DMS 273 (cell line): ENCODE measurements around the gene TGFA.
"Not testable (repeated sequence)": the region's sequence is repeated elsewhere in the genome, so short reads cannot be mapped to it uniquely, and the experiment has no call there.

ENCODE experiments used
- DNase-seq: peaks from one replicate; lab custom pipeline; 2025; ENCODE audit not compliant: unreplicated experiment; lab: John Stamatoyannopoulos, UW

The TGFA gene

GRCh38 chr2:70467237-70467636 is 86.4 kb downstream of the TGFA start:
- no peak for DNase-seq

GRCh38 chr2:70466647-70467046 is 87.0 kb downstream of the TGFA start:
- DNase-seq = not testable (repeated sequence)

GRCh38 chr2:70463997-70464396 is 89.6 kb downstream of the TGFA start:
- no peak for DNase-seq

GRCh38 chr2:70463581-70463980 is 90.0 kb downstream of the TGFA start:
- DNase-seq = no peak

GRCh38 chr2:70461981-70462876 is 91.4 kb downstream of the TGFA start:
- no peak for DNase-seq

- DNase-seq = no peak
Measured at GRCh38 chr2:70461414-70461813, 92.2 kb downstream of the TGFA start.

- no peak for DNase-seq
Measured at GRCh38 chr2:70460333-70460732, 93.3 kb downstream of the TGFA start.

- no peak for DNase-seq
Measured at GRCh38 chr2:70458661-70459060, 95.0 kb downstream of the TGFA start.

- DNase-seq = no peak
Measured at GRCh38 chr2:70456585-70457495, 96.8 kb downstream of the TGFA start.

- DNase-seq = no peak
Measured at GRCh38 chr2:70454936-70455544, 98.6 kb downstream of the TGFA start.

GRCh38 chr2:70450641-70451250 is 102.9 kb downstream of the TGFA start:
- no peak for DNase-seq

- DNase-seq = no peak
Measured at GRCh38 chr2:70448041-70448440, 105.6 kb downstream of the TGFA start.

GRCh38 chr2:70443726-70444125 is 109.9 kb downstream of the TGFA start:
- no peak for DNase-seq

- DNase-seq = no peak
Measured at GRCh38 chr2:70443078-70443465, 110.6 kb downstream of the TGFA start.

GRCh38 chr2:70442301-70443077 is 111.1 kb downstream of the TGFA start:
- no peak for DNase-seq

- DNase-seq = no peak
Measured at GRCh38 chr2:70440621-70441020, 113.0 kb downstream of the TGFA start.

- DNase-seq = no peak
Measured at GRCh38 chr2:70435138-70435537, 118.5 kb downstream of the TGFA start.

GRCh38 chr2:70433315-70433714 is 120.3 kb downstream of the TGFA start:
- DNase-seq = no peak

- no peak for DNase-seq
Measured at GRCh38 chr2:70431716-70432347, 121.8 kb downstream of the TGFA start.

GRCh38 chr2:70426341-70426740 is 127.3 kb downstream of the TGFA start:
- DNase-seq = no peak
